ENCODE measurements around the gene CASQ1. TPM values are rescaled to one million over a fixed set of nuclear protein-coding genes. Genes with fewer than 3 reads are reported as not detected.

CASQ1 gene
- total and polyA plus RNA-seq, 8 donors, result 0.14 TPM; not detected in 7

- FAIRE-seq (no peak), ATAC-seq (peak in 3 of 4 donors; percentile 72 to 83 (median 74)), DNase-seq (no peak)
- WGBS, 2 donors, result 67 to 79% methylated on average over 4 of the region's 4 CpGs
- TF ChIP-seq CTCF (IDR thresholded peaks at IDR 0.05), result peak in 2 of 4 donors; percentile 10 to 18
- H3K27me3 ChIP-seq, result no peaks in the 10 kb centered on the region
- no peak overlapping the region for H3K27ac ChIP-seq
- H3K9me3 ChIP-seq, result no peaks in the 10 kb centered on the region
- H3K4me3 ChIP-seq, result no peak overlapping the region
- no peaks in the 10 kb centered on the region for H3K4me1 ChIP-seq
- peaks cover 0 to 73% (median 27%) of the 10 kb centered on the region in 3 donors for H3K36me3 ChIP-seq
- intact Hi-C loops (cut with DNase I), result no loop called here
Observed at GRCh38 chr1:160219062-160219929, 28.9 kb downstream of the CASQ1 start.

- no peak overlapping the region for H3K4me3 ChIP-seq
- no peaks in the 10 kb centered on the region for H3K4me1 ChIP-seq
- FAIRE-seq (no peak), ATAC-seq (no peak), DNase-seq (no peak)
- no peak overlapping the region for H3K27ac ChIP-seq
- H3K36me3 ChIP-seq, result peaks cover 0 to 71% (median 37%) of the 10 kb centered on the region in 3 donors
- intact Hi-C loops (cut with DNase I), result no loop called here
- no peaks in the 10 kb centered on the region for H3K9me3 ChIP-seq
- H3K27me3 ChIP-seq, result no peaks in the 10 kb centered on the region
- no peak for TF ChIP-seq CTCF (IDR thresholded peaks at IDR 0.05)
- 80 to 90% methylated on average over 2 of the region's 2 CpGs for WGBS, 2 donors
Observed at GRCh38 chr1:160220301-160220700, 29.9 kb downstream of the CASQ1 start.

- Histone ChIP-seq H3K9me3 (no peaks in the 10 kb centered on the region), H3K36me3 (peaks cover 2 to 69% (median 35%) of the 10 kb centered on the region in 3 donors), H3K4me1 (no peaks in the 10 kb centered on the region), H3K27me3 (no peaks in the 10 kb centered on the region), H3K4me3 (no peak overlapping the region), H3K27ac (no peak overlapping the region)
- ATAC-seq (no peak), DNase-seq (no peak), FAIRE-seq (no peak)
- intact Hi-C loops (cut with DNase I), result no loop called here
- no peak for TF ChIP-seq CTCF (IDR thresholded peaks at IDR 0.05)
Observed at GRCh38 chr1:160221089-160221488, 30.7 kb downstream of the CASQ1 start.

GRCh38 chr1:160222546-160222945 is 32.2 kb downstream of the CASQ1 start:
- whole genome bisulfite sequencing, 2 donors, result 88 to 90% methylated on average over 3 of the region's 3 CpGs
- H3K27ac ChIP-seq, result no peak overlapping the region
- DNase-seq (no peak), FAIRE-seq (no peak), ATAC-seq (no peak)
- intact Hi-C loops (cut with DNase I), result no loop called here
- peaks cover 2 to 80% (median 34%) of the 10 kb centered on the region in 3 donors for H3K36me3 ChIP-seq
- H3K9me3 ChIP-seq, result no peaks in the 10 kb centered on the region
- TF ChIP-seq CTCF (IDR thresholded peaks at IDR 0.05), result no peak
- no peaks in the 10 kb centered on the region for H3K4me1 ChIP-seq
- no peaks in the 10 kb centered on the region for H3K27me3 ChIP-seq
- no peak overlapping the region for H3K4me3 ChIP-seq

GRCh38 chr1:160224606-160225005 is 34.2 kb downstream of the CASQ1 start:
- Histone ChIP-seq H3K27me3 (no peaks in the 10 kb centered on the region), H3K27ac (no peak overlapping the region), H3K4me3 (no peak overlapping the region), H3K36me3 (peaks cover 7 to 86% (median 41%) of the 10 kb centered on the region in 3 donors), H3K4me1 (no peaks in the 10 kb centered on the region), H3K9me3 (no peaks in the 10 kb centered on the region)
- ATAC-seq (no peak), DNase-seq (no peak), FAIRE-seq (no peak)
- intact Hi-C loops (cut with DNase I), result no loop called here
- WGBS, 2 donors, result 80 to 85% methylated on average over 2 of the region's 2 CpGs
- TF ChIP-seq CTCF (IDR thresholded peaks at IDR 0.05), result no peak

Data from pancreas (tissue), 10 donors.